Fibroblast of lung (primary cell): ENCODE measurements around the gene C6orf15.

ENCODE experiments used
- EZH2 ChIP-seq: IDR thresholded peaks from 2 replicates; pipeline ENCODE4 v1.5.1; 2012; ENCODE audit warnings: low read length, control low read depth, mild to moderate bottlenecking; ENCODE audit errors: missing control alignments
- TF ChIP-seq, protein P1 (sequence below), 2 donors: IDR thresholded peaks in 1 of 2; conservative IDR thresholded peaks in 1 of 2; 1 replicate in 1 of 2; 2 replicates in 1 of 2; pipeline ENCODE4 v1.5.1; 2011 to 2012; ENCODE audit warnings: low read length in 2 of 2, control low read depth in 1 of 2, inconsistent platforms in 1 of 2, low read depth in 1 of 2, mild to moderate bottlenecking in 1 of 2

DNA sequence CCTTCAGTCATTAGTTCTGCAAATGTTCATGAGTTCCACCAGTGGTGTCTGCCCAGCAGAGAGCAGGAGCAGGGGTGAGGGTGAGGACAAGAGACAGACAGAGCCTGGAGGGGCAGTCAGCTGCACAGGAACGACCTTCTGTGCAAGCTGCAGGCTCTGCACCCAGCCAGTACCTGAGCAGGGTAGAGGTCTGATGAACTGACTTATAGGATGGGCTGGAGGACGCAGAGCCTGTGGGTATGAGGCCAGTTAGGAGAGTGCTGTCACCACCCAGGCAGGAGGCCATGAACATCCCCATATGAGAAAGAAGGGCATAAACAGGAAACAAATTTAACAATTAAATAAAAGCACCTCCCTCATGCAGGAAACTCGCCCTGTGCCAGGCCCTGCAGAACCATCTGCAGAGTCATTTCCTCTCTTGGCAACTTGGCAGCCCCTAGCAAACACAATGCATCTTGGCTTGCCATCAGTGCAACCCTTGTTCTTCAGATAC lies 17.9 kb downstream of the C6orf15 start:
- TF ChIP-seq, protein P1, sequence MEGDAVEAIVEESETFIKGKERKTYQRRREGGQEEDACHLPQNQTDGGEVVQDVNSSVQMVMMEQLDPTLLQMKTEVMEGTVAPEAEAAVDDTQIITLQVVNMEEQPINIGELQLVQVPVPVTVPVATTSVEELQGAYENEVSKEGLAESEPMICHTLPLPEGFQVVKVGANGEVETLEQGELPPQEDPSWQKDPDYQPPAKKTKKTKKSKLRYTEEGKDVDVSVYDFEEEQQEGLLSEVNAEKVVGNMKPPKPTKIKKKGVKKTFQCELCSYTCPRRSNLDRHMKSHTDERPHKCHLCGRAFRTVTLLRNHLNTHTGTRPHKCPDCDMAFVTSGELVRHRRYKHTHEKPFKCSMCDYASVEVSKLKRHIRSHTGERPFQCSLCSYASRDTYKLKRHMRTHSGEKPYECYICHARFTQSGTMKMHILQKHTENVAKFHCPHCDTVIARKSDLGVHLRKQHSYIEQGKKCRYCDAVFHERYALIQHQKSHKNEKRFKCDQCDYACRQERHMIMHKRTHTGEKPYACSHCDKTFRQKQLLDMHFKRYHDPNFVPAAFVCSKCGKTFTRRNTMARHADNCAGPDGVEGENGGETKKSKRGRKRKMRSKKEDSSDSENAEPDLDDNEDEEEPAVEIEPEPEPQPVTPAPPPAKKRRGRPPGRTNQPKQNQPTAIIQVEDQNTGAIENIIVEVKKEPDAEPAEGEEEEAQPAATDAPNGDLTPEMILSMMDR (conservative IDR thresholded peaks at IDR 0.05 in 1 of 2, IDR thresholded peaks at IDR 0.05 in 1 of 2; ENCODE audit: low read depth in 1 of 2, low read length in 2 of 2), result no peak
- TF ChIP-seq EZH2, result no peak
